PC-3 (cell line): Measurements from ENCODE around the gene AKAP13.

Source experiments
- CTCF ChIP-seq: fragments of 300-600 bp; sonication (generic); conservative IDR thresholded peaks from 2 replicates; pipeline ENCODE4 v1.5.1; 2017; ENCODE audit warnings: antibody characterized with exemption, low read depth, mild to moderate bottlenecking, low read length
- EZH2 ChIP-seq: fragments of 300-600 bp; sonication (generic); IDR thresholded peaks from one replicate; pipeline ENCODE4 v1.6.1; 2017; ENCODE audit warnings: antibody characterized with exemption, mild to moderate bottlenecking, low read length; ENCODE audit not compliant: unreplicated experiment
- EZH2phosphoT487 ChIP-seq: fragments of 300-600 bp; sonication (generic); IDR thresholded peaks from 2 replicates; pipeline ENCODE4 v1.6.1; 2018; ENCODE audit warnings: mild to moderate bottlenecking, antibody characterized with exemption, low read length, borderline replicate concordance

- no peak for TF ChIP-seq CTCF
- no peak for TF ChIP-seq EZH2
- no peak for TF ChIP-seq EZH2phosphoT487
These were observed 392.8 kb downstream of the AKAP13 start for GRCh38 chr15:85773249-85773648.
